NB4 (cell line): ENCODE results near the gene GLT1D1.
"Not testable (repeated sequence)": the region's sequence is repeated elsewhere in the genome, so short reads cannot be mapped to it uniquely, and the experiment has no call there.

ENCODE experiments used
- DNase-seq: peaks from one replicate; pipeline ENCODE4 v3.0.0; 2010; ENCODE audit warnings: low read depth
- H3K4me3 ChIP-seq: one replicate; pipeline ENCODE4 v1.5.1; 2011; ENCODE audit warnings: mild to moderate bottlenecking, low read depth, low read length, moderate library complexity
- MYC ChIP-seq: IDR thresholded peaks from 2 replicates; pipeline ENCODE4 v1.6.1; 2011; ENCODE audit warnings: low read depth, low read length
- POLR2A ChIP-seq: IDR thresholded peaks from 2 replicates; pipeline ENCODE4 v1.6.1; 2011; ENCODE audit warnings: mild to moderate bottlenecking; ENCODE audit not compliant: insufficient read length; ENCODE audit errors: extremely low read depth
- TF ChIP-seq, protein P1 (sequence below): IDR thresholded peaks from 2 replicates; pipeline ENCODE4 v1.6.1; 2011; ENCODE audit warnings: low read depth, low read length
- TF ChIP-seq, protein P2 (sequence below): IDR thresholded peaks from one replicate; pipeline ENCODE4 v1.5.1; 2012; ENCODE audit warnings: low read depth, low read length

GLT1D1 gene

GRCh38 chr12:128825835-128826234 lies 27.4 kb upstream of the GLT1D1 start:
- no peak overlapping the region for H3K4me3 ChIP-seq
- TF ChIP-seq, protein P1, sequence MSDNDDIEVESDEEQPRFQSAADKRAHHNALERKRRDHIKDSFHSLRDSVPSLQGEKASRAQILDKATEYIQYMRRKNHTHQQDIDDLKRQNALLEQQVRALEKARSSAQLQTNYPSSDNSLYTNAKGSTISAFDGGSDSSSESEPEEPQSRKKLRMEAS = no peak
- TF ChIP-seq, protein P2, sequence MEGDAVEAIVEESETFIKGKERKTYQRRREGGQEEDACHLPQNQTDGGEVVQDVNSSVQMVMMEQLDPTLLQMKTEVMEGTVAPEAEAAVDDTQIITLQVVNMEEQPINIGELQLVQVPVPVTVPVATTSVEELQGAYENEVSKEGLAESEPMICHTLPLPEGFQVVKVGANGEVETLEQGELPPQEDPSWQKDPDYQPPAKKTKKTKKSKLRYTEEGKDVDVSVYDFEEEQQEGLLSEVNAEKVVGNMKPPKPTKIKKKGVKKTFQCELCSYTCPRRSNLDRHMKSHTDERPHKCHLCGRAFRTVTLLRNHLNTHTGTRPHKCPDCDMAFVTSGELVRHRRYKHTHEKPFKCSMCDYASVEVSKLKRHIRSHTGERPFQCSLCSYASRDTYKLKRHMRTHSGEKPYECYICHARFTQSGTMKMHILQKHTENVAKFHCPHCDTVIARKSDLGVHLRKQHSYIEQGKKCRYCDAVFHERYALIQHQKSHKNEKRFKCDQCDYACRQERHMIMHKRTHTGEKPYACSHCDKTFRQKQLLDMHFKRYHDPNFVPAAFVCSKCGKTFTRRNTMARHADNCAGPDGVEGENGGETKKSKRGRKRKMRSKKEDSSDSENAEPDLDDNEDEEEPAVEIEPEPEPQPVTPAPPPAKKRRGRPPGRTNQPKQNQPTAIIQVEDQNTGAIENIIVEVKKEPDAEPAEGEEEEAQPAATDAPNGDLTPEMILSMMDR = no peak
- no peak for TF ChIP-seq MYC
- TF ChIP-seq POLR2A = no peak
- no peak for DNase-seq

GRCh38 chr12:128827724-128828123 lies 25.6 kb upstream of the GLT1D1 start:
- DNase-seq = no peak
- H3K4me3 ChIP-seq = no peak overlapping the region
- TF ChIP-seq, protein P2 = no peak
- no peak for TF ChIP-seq POLR2A

GRCh38 chr12:128829861-128830504 lies 23.3 kb upstream of the GLT1D1 start:
- TF ChIP-seq, protein P1 = no peak
- TF ChIP-seq MYC = 0 out of 2 replicates have a peak, but pooled peaks have one; percentile 13
- TF ChIP-seq POLR2A = no peak
- no peak overlapping the region for H3K4me3 ChIP-seq
- DNase-seq = peak; percentile 67

GRCh38 chr12:128830505-128830893 lies 22.8 kb upstream of the GLT1D1 start:
- DNase-seq = peak; percentile 71
- TF ChIP-seq, protein P2 = no peak
- TF ChIP-seq, protein P1 = no peak
- TF ChIP-seq MYC = no peak
- no peak for TF ChIP-seq POLR2A
- H3K4me3 ChIP-seq = no peak overlapping the region

DNA sequence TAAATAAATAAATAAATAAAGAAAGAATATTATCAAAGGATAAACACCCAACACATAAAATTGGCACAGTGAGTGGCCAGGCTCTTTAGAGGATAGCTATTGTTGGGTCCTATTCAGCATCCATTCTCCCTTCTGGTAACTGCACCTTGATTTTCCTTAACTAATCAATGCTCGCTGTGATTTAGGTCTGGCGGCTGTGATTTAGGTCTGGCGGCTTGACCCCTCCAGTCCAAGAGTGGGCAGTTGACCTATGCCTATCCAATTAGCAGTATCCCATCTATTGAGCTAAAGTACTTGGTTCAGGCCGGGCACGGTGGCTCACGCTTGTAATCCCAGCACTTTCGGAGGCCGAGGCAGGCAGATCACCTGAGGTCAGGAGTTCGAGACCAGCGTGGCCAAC lies 19.9 kb upstream of the GLT1D1 start:
- no peak for DNase-seq
- no peak for TF ChIP-seq POLR2A
- TF ChIP-seq, protein P2 = no peak
- TF ChIP-seq MYC = no peak
- TF ChIP-seq, protein P1 = no peak
- H3K4me3 ChIP-seq = no peak overlapping the region

GRCh38 chr12:128839885-128840284 lies 13.4 kb upstream of the GLT1D1 start:
- DNase-seq, H3K4me3 ChIP-seq: not testable (repeated sequence)

- H3K4me3 ChIP-seq = no peak overlapping the region
- TF ChIP-seq MYC (no peak), POLR2A (no peak)
- TF ChIP-seq, protein P2 = no peak
- TF ChIP-seq, protein P1 = no peak
- no peak for DNase-seq
Measured at GRCh38 chr12:128840862-128841468, 12.3 kb upstream of the GLT1D1 start.
